Anterior cingulate cortex (tissue), 58 donors: ENCODE measurements around the gene TLCD1.
A peak's percentile ranks its signal among the peaks of the same experiment; 100 is the strongest.

ENCODE experiments used
- DNase-seq, 58 donors: peaks; one replicate each; lab custom pipeline; 2025; lab: John Stamatoyannopoulos, UW

The TLCD1 gene, protein sequence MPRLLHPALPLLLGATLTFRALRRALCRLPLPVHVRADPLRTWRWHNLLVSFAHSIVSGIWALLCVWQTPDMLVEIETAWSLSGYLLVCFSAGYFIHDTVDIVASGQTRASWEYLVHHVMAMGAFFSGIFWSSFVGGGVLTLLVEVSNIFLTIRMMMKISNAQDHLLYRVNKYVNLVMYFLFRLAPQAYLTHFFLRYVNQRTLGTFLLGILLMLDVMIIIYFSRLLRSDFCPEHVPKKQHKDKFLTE

DNA sequence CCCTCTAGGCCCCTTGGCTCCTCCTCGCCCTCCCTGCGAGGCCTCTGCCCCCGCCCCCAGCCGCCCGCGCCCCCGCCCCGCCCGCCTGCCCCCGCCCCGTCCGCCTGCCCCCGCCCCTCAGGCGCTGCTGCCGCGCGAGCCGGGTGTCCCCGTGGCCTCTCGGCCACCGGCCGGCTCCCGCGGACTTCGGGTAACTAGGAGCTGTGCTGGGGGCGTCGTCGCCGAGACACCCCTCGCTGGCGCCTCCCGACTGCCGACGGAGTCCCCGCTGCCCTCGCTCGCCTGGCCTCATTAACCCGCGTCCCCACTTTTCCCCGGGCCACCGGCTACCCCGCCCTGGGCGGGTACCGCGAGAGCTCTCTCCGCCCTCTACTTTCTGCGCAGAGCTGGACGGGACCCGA, at the start of gene TLCD1:
Gene TLCD1 (minus strand): TSS at position 8 of the 401 bp plus-strand sequence. CDS start 136 bp downstream, outside the sequence.
- DNase-seq, result peak in 50 of 58 donors; percentile 27 to 83 (median 69)

DNA sequence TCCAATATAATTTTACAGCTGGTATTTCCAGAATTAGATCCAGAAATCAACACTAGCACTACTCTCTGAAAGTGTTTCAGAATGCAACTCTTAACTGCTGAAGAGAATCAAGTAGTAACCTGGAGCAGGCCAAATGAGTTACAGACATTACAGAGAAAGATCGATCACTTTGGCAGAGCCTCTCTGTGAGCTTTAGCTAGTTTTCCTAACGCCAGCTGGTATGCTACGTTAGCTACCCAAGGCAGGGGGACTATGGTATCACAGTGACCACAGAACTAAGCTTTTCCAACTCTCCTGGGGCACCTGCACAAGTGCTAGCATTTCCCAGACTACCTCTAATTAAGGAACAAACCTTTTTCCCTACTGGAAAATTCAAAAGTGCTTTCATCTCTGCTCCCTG, 48.2 kb upstream of the TLCD1 start:
- no peak for DNase-seq

DNA sequence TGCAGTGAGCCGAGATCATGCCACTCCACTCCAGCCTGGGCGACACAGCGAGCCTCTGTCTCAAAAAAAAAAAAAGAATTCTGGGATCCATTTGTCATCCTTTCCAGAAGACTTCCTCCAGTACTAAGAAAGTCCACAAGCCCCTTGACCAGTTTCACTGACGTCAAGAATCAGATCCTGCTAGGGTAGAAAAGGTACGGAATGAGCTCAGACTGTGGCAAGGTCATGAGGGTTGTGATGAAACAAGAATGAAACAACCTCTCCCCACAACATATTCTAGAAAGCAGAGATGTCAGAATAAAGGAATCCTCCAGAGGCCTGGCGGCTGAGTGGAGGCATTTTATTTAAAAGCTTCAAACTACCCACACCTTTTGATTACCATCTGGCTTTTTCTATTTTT, 47.7 kb upstream of the TLCD1 start:
- no peak for DNase-seq

- peak in 5 of 58 donors; percentile 13 to 30 (median 20) for DNase-seq
Measured at GRCh38 chr17:28765038-28765437, 39.0 kb upstream of the TLCD1 start.

DNA sequence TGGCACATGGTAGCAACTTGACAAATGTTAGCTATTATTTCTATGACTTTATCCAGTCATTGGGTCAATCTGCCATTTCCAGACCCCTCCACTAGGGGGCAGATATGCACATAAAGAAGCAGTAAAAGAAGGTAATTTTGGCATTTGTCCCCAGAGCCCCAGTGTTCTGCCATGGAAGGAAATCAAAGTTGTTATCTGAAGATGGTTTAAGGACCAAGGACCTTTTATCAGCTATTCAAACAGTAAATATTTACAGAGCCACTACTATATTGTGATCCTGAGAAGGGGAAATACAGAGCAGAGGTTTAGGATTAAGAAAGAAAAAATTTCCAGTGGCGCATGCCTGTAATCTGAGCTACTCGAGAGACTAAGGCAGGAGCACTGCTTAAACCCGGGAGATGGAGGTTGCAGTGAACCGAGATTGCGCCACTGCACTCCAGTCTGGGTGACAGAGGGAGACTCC, 37.8 kb upstream of the TLCD1 start:
- peak in 42 of 58 donors; percentile 12 to 83 (median 38) for DNase-seq

- DNase-seq, result peak in 1 of 58 donors; percentile 44
Measured at GRCh38 chr17:28763137-28763799, 37.2 kb upstream of the TLCD1 start.

GRCh38 chr17:28760601-28761562, 34.8 kb upstream of the TLCD1 start:
- peak in 40 of 58 donors; percentile 7 to 84 (median 40) for DNase-seq

DNA sequence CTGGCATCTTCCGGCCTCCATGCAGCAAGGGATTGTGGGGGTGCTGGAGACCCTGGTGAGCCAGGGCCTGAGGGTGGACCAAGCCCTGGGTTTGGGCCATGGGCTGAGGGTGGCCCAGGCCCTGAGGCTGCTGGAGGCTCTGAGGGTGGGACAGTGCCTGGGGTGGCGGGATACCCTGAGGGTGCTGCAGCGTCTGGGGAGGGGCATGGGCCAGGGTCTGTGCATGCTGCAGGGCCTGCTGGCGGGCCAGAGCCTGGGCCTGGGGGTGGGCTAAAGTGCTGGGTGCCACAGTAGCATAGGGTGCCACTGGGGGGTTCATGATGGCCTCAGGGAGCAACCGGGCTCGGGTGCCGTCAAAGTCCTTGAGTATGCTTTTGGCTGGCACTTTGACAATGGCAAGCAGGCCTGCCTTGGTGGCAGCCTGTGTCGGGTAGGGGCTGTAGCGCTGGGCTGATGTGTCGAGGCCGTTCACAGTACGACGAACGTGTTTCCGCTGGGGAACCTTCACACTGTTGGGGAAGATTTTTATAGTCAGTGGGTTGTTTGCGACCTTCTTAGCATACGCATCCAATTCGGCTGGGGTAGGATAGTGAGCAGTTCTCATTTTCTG, 33.3 kb upstream of the TLCD1 start:
- no peak for DNase-seq

DNA sequence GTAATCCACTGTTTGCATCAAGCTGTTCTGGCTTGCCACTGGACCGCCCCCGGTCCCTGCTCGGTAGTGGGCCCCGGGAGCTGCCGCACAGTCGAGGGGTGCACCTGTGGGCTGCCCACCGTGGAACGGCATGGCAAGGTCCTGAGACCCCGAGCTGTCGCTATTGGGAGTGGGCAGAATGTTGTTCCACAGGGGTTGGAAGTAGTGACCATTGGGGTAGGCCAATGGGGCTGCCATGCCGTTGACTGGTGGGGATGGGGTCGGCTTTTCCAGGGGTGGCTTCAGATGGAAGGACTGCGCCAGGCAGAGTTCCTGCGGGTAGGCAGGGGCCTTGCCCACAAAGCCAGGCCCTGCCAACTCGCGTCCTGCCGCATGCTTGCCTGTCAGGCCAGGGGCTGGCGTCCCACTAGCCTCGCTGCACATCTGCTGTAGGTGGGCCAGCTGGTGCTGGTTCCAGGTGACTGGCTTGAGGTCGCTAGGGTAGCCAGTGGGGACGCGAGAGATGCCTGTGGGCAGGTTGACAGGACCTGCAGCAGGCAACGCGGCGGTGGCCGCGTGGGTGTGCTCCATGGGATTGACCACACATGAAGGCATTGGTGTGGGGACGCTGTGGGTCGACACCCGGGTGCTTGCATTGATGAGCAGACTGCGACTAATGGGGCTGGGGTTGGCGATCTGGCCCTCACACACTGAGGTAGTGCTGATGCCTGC, 32.5 kb upstream of the TLCD1 start:
- DNase-seq, result no peak

DNA sequence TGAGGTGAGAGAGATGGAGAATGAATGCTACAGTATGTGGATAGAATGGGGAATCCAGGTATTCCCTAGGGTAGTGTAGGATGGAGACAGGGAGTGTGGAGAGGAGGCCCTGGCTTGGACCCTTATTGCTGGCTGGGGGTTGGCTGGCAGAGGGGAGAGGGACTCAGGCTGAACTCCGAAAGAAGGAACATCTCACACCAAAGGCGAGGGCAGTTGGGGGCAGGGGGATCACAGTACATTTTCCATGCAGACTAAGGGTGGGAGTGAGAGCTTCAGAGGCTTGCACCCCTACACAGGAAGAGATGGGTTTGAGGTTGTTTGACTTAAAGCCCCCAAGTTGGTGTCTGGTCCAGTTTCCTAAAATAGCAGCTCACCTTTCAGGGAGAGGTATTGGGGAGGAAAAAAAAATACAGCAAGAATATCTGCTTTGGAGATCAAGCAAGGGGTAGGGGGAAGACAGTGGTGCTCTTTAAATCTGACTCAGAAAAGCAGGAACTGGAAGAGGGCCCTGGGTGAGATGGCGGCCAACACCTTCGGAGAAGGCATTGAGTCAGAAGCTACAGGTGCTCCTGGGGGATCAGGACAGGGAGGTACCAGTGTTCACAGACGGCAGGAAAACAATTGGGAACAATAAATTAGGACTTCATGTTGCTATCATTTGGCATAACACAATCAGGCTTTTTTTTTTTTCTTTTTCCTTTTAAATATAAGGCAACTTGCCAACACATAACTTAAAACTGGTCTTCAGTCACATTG, 30.2 kb upstream of the TLCD1 start:
- DNase-seq, result no peak

DNA sequence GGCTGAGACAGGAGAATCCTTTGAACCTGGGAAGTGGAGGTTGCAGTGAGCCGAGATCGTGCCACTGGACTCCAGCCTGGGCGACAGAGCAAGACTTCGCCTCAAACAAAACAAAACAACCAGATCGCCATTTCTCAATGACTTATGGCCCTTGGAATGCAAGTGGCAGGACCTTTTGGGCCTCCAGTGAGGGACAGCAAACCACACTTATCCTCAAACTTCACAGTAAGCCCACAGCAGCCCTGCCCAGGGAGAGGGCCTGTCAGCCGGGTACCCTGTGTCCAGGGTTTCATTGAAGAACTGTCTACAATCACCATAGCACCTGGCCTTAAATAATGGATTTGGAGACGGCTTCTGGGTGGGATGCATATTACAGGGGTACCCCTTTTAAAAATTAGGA, 29.5 kb upstream of the TLCD1 start:
- no peak for DNase-seq

- DNase-seq, result no peak
Measured at GRCh38 chr17:28751600-28752366, 25.8 kb upstream of the TLCD1 start.

- peak; percentile 43 to 95 (median 86) for DNase-seq
Measured at GRCh38 chr17:28750178-28751047, 24.4 kb upstream of the TLCD1 start.

DNA sequence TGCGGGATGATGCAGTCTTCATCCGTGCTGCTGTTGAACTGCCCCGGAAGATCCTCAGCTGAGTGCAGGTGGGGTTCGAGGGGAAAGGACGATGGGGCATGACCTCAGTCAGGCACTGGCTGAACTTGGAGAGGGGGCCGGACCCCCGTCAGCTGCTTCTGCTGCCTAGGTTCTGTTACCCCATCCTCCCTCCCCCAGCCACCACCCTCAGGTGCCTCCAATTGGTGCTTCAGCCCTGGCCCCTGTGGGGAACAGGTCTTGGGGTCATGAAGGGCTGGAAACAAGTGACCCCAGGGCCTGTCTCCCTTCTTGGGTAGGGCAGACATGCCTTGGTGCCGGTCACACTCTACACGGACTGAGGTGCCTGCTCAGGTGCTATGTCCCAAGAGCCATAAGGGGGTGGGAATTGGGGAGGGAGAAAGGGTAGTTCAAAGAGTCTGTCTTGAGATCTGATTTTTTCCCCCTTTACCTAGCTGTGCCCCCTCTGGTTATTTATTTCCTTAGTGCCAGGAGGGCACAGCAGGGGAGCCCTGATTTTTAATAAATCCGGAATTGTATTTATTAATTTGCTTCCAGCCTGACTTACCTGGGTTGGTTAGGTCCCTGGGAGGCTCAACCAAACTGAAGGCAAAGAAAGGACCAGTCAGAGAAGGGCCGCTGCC, 23.6 kb upstream of the TLCD1 start:
- DNase-seq, result peak in 1 of 58 donors; percentile 11

- peak in 2 of 58 donors; percentile 5 to 21 for DNase-seq
Measured at GRCh38 chr17:28748852-28749515, 23.0 kb upstream of the TLCD1 start.
